ENCODE measurements around the gene SCAF1. TPM values are rescaled to one million over a fixed set of nuclear protein-coding genes. Genes with fewer than 3 reads are reported as not detected.

Gene SCAF1
- total and polyA plus RNA-seq, 9 of the 15 experiments (the other 6 are each of a cell fraction or from before 2014, with no cell fraction given), result 0.20 to 79.0 (median 4.9) TPM

GRCh38 chr19:49699364-49699763 is 57.4 kb downstream of the SCAF1 start:
- ATAC-seq (no peak), FAIRE-seq (no peak), DNase-seq (ENCODE audit: extremely low read depth in 1 of 4, low spot score in 3 of 4) (no peak)
- Histone ChIP-seq H3K27ac (ENCODE audit: extremely low read depth, low read depth, low read length) (no peak overlapping the region), H3K9me3 (replicated peaks; ENCODE audit: control insufficient read depth, insufficient read depth, low read depth, low read length) (no peaks in the 10 kb centered on the region), H3K4me1 (replicated peaks in 1 of 2; ENCODE audit: control insufficient read depth in 2 of 2, insufficient read depth in 2 of 2, low read length in 2 of 2) (peaks cover 10 to 13% of the 10 kb centered on the region in 2 experiments; a peak in 4 of 5 replicates), H4K20me1 (replicated peaks; ENCODE audit: control insufficient read depth, insufficient read depth, low read length) (no peaks in the 10 kb centered on the region), H3K4me3 (no peak overlapping the region), H3K36me3 (ENCODE audit: control insufficient read depth, insufficient read depth, low read length) (no peaks in the 10 kb centered on the region), H3K4me2 (ENCODE audit: insufficient read depth, low read length) (no peak overlapping the region), H3K9me1 (ENCODE audit: control insufficient read depth, insufficient read depth, low read length) (no peaks in the 10 kb centered on the region), H2AFZ (ENCODE audit: low read depth, low read length) (no peak overlapping the region), H3K79me2 (ENCODE audit: control insufficient read depth, insufficient read depth, low read length) (no peaks in the 10 kb centered on the region), H3K27me3 (ENCODE audit: control insufficient read depth in 2 of 2, insufficient read depth in 2 of 2, low read length in 2 of 2) (no peaks in the 10 kb centered on the region), H3K9ac (ENCODE audit: insufficient read depth in 1 of 2, low read depth in 2 of 2, low read length in 2 of 2) (no peak overlapping the region)
- WGBS (ENCODE audit: insufficient coverage, low coverage, missing lambda C conversion rate), result 69% methylated on average over 4 of the region's 5 CpGs
- POLR2A ChIA-PET, result interaction anchor here (0.6 to 0.7 kb wide), 3 partner anchors 14 to 62 kb away, joined by 3 read pairs; no protein-coding TSS in a partner anchor
- TF ChIP-seq RBM22 (IDR thresholded peaks at IDR 0.05; ENCODE audit: low read depth, low read length, poor library complexity, severe bottlenecking) (no peak), PRDM10 (IDR thresholded peaks at IDR 0.05; ENCODE audit: partially characterized antibody) (peak; percentile 73)
- intact Hi-C loops (cut with micrococcal nuclease), result no loop called here
- CTCF ChIA-PET (ENCODE audit: low intra/inter-chr PET ratio), result no interaction called here
- BruUV-seq (replicated peaks), result no TSS peak
- in situ Hi-C loops (cut with MboI), result no loop called here

All from K562 (cell line).